ENCODE data around the gene CEPT1.

GRCh38 chr1:111192074-111192473 lies 52.1 kb downstream of the CEPT1 start:
- TF ChIP-seq CTCF (IDR thresholded peaks at IDR 0.05; ENCODE audit: insufficient read depth, low read depth, low read length) = no peak
- TF ChIP-seq EZH2 (IDR thresholded peaks at IDR 0.05; ENCODE audit: insufficient read depth, low read length) = no peak

Measured in astrocyte (in vitro differentiated cells and primary cell).